ENCODE data around the gene PPP1R1B. TPM values are rescaled to one million over a fixed set of nuclear protein-coding genes. Genes with fewer than 3 reads are reported as not detected.

The PPP1R1B gene
- total and polyA plus RNA-seq, 5 donors from 2014 or later = not detected

DNA sequence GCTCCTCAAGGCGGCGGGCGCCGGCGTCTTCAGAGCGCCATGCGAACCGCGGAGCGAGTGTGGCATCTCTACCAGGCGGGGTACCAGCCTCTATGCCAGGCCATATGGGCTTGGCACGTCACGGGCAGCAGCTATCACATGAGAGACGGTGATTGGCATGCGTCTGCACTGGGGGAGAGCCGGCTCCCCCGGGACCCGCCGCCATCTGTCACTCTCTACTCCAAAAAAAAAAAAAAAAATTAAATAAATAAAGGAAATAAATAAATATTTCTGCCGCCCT lies 19.0 kb upstream of the PPP1R1B start, which contains the start of gene NEUROD2:
Gene NEUROD2 (minus strand): TSS at position 70 of the 280 bp plus-strand sequence. CDS start 1,321 bp downstream, outside the sequence.
- DNase-seq (no peak), ATAC-seq (ENCODE audit: low read depth in 2 of 2) (no peak)
- H3K27ac Mint-ChIP-seq = no peak within 1 kb of the TSS
- H3K27ac ChIP-seq (ENCODE audit: insufficient read depth, low read length, poor library complexity, severe bottlenecking) = no peak within 1 kb of the TSS
- peaks cover 0 to 2% (median 0%) of the 10 kb centered on the region in 7 donors for H3K9me3 Mint-ChIP-seq
- H3K4me1 Mint-ChIP-seq = peaks cover 0 to 31% (median 6%) of the 10 kb centered on the region in 4 donors
- peak within 1 kb of the TSS in 3 of 4 donors; percentile 26 to 79 (median 76) for H3K4me3 Mint-ChIP-seq
- H3K4me3 ChIP-seq (ENCODE audit: low read depth, low read length) = no peak within 1 kb of the TSS
- peaks cover 74% of the 10 kb centered on the region for H3K27me3 Mint-ChIP-seq
- peaks cover 41% of the 10 kb centered on the region for H3K4me1 ChIP-seq (ENCODE audit: control insufficient read depth, insufficient read depth, low read length, poor library complexity, severe bottlenecking)
- peaks cover 20% of the 10 kb centered on the region for H3K27me3 ChIP-seq (ENCODE audit: control insufficient read depth, insufficient read depth, low read length)
- H3K36me3 Mint-ChIP-seq = no peaks in the 10 kb centered on the region
- H3K36me3 ChIP-seq (ENCODE audit: control insufficient read depth, insufficient read depth, low read length) = no peaks in the 10 kb centered on the region
- H3K9me3 ChIP-seq (ENCODE audit: control insufficient read depth in 2 of 2, low read length in 2 of 2) = no peaks in the 10 kb centered on the region

DNA sequence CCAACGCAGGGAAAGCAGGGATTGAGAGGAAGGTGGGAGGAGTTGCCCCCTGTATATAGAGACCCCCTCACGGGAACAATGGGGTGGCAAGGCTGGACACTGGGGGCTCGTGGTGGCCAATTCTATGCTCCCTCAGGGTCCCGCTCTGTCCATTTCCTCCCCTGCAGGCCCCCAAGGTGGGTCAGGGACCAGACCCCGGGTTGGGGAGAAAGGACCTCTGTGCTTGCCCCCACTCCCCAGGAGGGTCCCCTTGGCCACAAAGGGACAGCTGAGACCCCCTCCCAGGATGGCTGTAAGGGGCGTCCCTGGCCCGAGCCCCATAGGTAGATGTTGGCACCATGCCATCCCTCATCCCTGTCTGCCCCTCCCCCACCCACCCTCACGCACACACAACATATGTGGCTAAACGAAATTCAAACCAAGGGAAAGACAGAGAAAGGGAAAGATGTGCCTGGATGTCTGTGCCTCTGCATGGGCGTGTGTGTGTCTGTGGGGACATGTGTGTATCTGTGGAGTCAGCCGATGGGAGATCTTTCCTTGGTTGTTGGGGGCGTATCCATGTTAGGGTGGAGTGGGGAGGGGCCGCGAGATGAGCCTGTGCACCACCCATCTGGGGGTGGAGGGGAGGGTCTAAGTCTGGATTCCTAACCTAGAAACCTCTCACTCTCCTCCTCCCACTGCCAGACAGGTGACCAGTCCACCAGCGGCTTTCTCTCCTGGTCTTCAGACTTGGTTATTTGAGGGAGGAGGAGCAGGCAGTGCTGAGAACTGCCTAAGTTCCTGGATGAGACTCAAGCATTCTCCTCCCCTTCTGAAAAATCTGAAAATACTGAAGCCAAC lies 18.4 kb upstream of the PPP1R1B start:
- H3K27ac ChIP-seq (ENCODE audit: insufficient read depth, low read length, poor library complexity, severe bottlenecking) = no peak overlapping the region
- H3K4me1 ChIP-seq (ENCODE audit: control insufficient read depth, insufficient read depth, low read length, poor library complexity, severe bottlenecking) = peaks cover 41% of the 10 kb centered on the region
- H3K4me3 ChIP-seq (ENCODE audit: low read depth, low read length) = no peak overlapping the region
- Mint-ChIP-seq H3K27ac (no peak overlapping the region), H3K27me3 (peaks cover 71% of the 10 kb centered on the region), H3K4me3 (peak overlapping the region in 2 of 4 donors; percentile 76 to 79), H3K36me3 (no peaks in the 10 kb centered on the region), H3K9me3 (peaks cover 0 to 2% (median 0%) of the 10 kb centered on the region in 7 donors), H3K4me1 (peaks cover 0 to 29% (median 6%) of the 10 kb centered on the region in 4 donors)
- ATAC-seq (ENCODE audit: low read depth in 2 of 2) (no peak), DNase-seq (no peak)
- no peaks in the 10 kb centered on the region for H3K36me3 ChIP-seq (ENCODE audit: control insufficient read depth, insufficient read depth, low read length)
- H3K9me3 ChIP-seq (ENCODE audit: control insufficient read depth in 2 of 2, low read length in 2 of 2) = no peaks in the 10 kb centered on the region
- peaks cover 14% of the 10 kb centered on the region for H3K27me3 ChIP-seq (ENCODE audit: control insufficient read depth, insufficient read depth, low read length)

DNA sequence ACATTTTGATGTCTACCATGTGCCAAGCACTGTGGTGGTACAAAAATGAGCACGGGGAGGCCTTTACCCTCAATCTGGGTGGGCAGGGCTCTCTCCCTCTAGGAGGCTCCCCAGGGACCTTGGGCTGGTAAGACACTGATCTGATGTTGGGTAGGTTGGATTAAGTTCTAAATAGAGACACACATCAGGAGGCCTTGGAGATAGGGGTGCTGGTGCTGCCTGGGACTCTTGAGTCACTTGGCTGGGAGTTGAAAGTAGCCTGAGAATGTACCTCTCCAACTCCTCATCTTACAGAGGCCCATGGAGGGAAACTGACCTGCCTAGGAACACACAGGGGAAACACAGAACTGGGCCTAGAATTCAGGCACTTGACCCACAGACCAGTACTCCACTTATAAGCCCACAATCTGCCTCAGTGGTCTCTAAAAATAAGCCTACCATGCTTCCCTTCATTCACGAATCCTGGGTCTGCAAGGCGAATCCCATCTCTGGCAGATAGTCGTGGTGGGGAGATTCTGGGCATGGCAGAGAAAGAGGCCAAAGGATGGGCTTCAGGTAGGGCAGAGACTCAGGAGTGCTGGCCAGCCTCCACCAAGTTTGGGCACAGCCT lies 17.2 kb upstream of the PPP1R1B start:
- ATAC-seq (ENCODE audit: low read depth in 2 of 2) (no peak), DNase-seq (no peak)
- H3K4me1 Mint-ChIP-seq = peaks cover 0 to 22% (median 5%) of the 10 kb centered on the region in 4 donors
- H3K27me3 Mint-ChIP-seq = peaks cover 73% of the 10 kb centered on the region
- H3K27ac ChIP-seq (ENCODE audit: insufficient read depth, low read length, poor library complexity, severe bottlenecking) = no peak overlapping the region
- no peak overlapping the region for H3K4me3 Mint-ChIP-seq
- H3K27ac Mint-ChIP-seq = no peak overlapping the region
- H3K9me3 ChIP-seq (ENCODE audit: control insufficient read depth in 2 of 2, low read length in 2 of 2) = no peaks in the 10 kb centered on the region
- peaks cover 9% of the 10 kb centered on the region for H3K27me3 ChIP-seq (ENCODE audit: control insufficient read depth, insufficient read depth, low read length)
- peaks cover 30% of the 10 kb centered on the region for H3K4me1 ChIP-seq (ENCODE audit: control insufficient read depth, insufficient read depth, low read length, poor library complexity, severe bottlenecking)
- no peak overlapping the region for H3K4me3 ChIP-seq (ENCODE audit: low read depth, low read length)
- no peaks in the 10 kb centered on the region for H3K36me3 ChIP-seq (ENCODE audit: control insufficient read depth, insufficient read depth, low read length)
- peaks cover 0 to 2% (median 0%) of the 10 kb centered on the region in 7 donors for H3K9me3 Mint-ChIP-seq
- no peaks in the 10 kb centered on the region for H3K36me3 Mint-ChIP-seq

DNA sequence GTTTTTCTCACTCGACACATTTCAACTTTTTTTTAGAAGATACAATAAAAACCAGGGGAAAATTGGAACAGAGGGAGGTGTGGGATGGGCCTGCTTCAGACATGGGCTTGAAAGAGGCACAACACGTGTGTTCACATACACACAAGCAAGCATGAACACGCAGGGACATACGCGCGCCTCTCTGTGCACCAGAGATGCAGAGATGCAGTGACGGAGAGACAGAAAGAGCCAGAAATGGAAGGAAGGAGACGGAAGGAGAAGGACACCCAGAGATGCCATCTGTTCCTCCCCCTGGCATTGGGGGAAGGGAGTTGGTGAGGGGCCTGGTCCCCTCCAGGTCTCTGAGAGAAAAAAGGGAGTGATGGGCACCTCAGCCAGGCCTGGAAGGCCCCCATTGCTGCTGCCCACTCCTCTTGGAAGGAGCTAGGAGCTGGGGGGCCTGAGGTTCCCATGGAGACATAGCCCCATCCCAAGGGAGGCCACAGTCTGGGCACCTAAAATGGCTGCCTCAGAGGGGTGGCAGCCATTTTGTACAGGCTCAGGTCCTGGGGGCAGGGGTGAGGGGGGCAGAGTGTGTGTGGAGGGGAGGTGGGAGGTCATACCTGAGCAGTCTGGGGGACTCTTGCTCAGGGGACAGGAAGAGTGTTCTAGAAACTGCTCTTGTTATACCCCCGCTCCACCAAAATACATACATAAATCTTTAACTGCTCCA lies 15.2 kb upstream of the PPP1R1B start:
- DNase-seq = no peak
- H3K4me3 Mint-ChIP-seq = peak overlapping the region in 2 of 4 donors; percentile 56 to 74
- no peak overlapping the region for H3K27ac Mint-ChIP-seq
- H3K9me3 Mint-ChIP-seq = peaks cover 0 to 2% (median 0%) of the 10 kb centered on the region in 7 donors
- H3K9me3 ChIP-seq (ENCODE audit: control insufficient read depth in 2 of 2, low read length in 2 of 2) = no peaks in the 10 kb centered on the region
- no peaks in the 10 kb centered on the region for H3K36me3 Mint-ChIP-seq
- peaks cover 11% of the 10 kb centered on the region for H3K4me1 ChIP-seq (ENCODE audit: control insufficient read depth, insufficient read depth, low read length, poor library complexity, severe bottlenecking)
- no peaks in the 10 kb centered on the region for H3K36me3 ChIP-seq (ENCODE audit: control insufficient read depth, insufficient read depth, low read length)
- H3K27me3 ChIP-seq (ENCODE audit: control insufficient read depth, insufficient read depth, low read length) = peaks cover 9% of the 10 kb centered on the region
- ATAC-seq (ENCODE audit: low read depth in 2 of 2) = no peak
- no peak overlapping the region for H3K4me3 ChIP-seq (ENCODE audit: low read depth, low read length)
- H3K4me1 Mint-ChIP-seq = peaks cover 0 to 11% (median under 1%) of the 10 kb centered on the region in 4 donors
- H3K27ac ChIP-seq (ENCODE audit: insufficient read depth, low read length, poor library complexity, severe bottlenecking) = no peak overlapping the region
- H3K27me3 Mint-ChIP-seq = peaks cover 75% of the 10 kb centered on the region

DNA sequence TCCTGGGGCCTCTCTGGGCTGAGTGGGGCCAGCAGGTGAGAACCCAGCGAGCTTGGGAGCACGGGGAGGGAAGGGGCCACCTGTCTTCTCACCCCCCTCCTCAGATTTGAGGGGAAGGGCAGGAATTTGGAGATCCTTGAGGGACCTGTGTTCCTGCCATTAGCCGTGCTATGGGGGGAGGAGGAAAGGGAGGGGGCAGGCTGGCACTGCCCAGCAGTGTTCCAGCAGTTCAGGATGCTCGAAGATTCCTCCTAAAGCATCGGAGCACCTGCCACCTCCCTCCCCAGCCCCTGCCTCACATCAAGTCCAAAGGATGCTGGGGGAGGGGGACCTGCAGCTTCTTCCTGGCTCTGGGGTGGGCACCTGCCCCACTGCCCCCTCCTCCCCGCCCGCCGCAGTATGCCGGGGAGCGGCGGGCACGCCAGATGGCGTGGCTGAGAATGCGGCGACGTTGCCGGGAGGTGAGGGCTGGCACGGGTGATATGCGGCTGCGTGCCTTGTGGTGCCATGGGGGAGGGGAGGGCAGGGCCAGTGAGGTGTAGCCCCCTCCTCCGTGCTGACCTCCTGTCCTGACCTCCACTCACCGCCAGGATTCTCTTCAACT lies 14.4 kb upstream of the PPP1R1B start:
- H3K4me1 Mint-ChIP-seq = peaks cover 0 to 9% (median under 1%) of the 10 kb centered on the region in 4 donors
- Histone ChIP-seq H3K36me3 (ENCODE audit: control insufficient read depth, insufficient read depth, low read length) (no peaks in the 10 kb centered on the region), H3K27me3 (ENCODE audit: control insufficient read depth, insufficient read depth, low read length) (peaks cover 9% of the 10 kb centered on the region), H3K4me1 (ENCODE audit: control insufficient read depth, insufficient read depth, low read length, poor library complexity, severe bottlenecking) (peaks cover 5% of the 10 kb centered on the region), H3K9me3 (ENCODE audit: control insufficient read depth in 2 of 2, low read length in 2 of 2) (no peaks in the 10 kb centered on the region), H3K27ac (ENCODE audit: insufficient read depth, low read length, poor library complexity, severe bottlenecking) (no peak overlapping the region), H3K4me3 (ENCODE audit: low read depth, low read length) (no peak overlapping the region)
- peaks cover 0 to 2% (median 0%) of the 10 kb centered on the region in 7 donors for H3K9me3 Mint-ChIP-seq
- H3K27me3 Mint-ChIP-seq = peaks cover 73% of the 10 kb centered on the region
- H3K4me3 Mint-ChIP-seq = peak overlapping the region in 1 of 4 donors; percentile 58
- H3K27ac Mint-ChIP-seq = no peak overlapping the region
- DNase-seq (no peak), ATAC-seq (ENCODE audit: low read depth in 2 of 2) (no peak)
- H3K36me3 Mint-ChIP-seq = no peaks in the 10 kb centered on the region

DNA sequence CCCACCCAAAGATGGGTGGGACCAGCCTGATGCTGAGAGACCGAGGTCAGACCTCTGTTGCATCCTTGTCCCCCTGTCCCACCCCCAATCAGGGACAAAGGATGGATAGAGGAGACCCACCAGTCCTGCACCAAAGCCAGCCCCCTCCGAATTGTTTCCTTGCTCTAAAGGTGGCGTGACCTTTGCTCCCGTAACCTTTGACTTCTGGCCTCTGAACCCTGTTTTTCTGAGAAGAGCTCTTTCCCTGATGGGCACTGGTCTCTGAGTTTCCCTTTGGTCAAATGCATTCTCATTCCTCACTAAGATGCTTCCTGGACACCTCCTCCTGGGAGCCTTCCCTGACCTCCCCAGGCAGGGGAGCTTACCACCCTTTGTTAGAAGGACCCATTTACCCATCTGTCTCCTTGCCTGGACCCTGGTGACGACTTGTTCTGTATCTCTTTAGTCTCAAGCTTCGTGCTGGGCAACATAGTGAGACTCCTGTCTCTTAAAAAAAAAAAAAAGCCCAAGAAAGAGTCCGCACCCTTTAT lies 13.8 kb upstream of the PPP1R1B start:
- no peaks in the 10 kb centered on the region for H3K36me3 Mint-ChIP-seq
- H3K9me3 Mint-ChIP-seq = peaks cover 0 to 2% (median 0%) of the 10 kb centered on the region in 7 donors
- peaks cover 0 to 6% (median under 1%) of the 10 kb centered on the region in 4 donors for H3K4me1 Mint-ChIP-seq
- no peak overlapping the region for H3K27ac Mint-ChIP-seq
- no peak for DNase-seq
- no peak for ATAC-seq (ENCODE audit: low read depth in 2 of 2)
- Histone ChIP-seq H3K4me3 (ENCODE audit: low read depth, low read length) (no peak overlapping the region), H3K27me3 (ENCODE audit: control insufficient read depth, insufficient read depth, low read length) (peaks cover 9% of the 10 kb centered on the region), H3K9me3 (ENCODE audit: control insufficient read depth in 2 of 2, low read length in 2 of 2) (no peaks in the 10 kb centered on the region), H3K36me3 (ENCODE audit: control insufficient read depth, insufficient read depth, low read length) (no peaks in the 10 kb centered on the region), H3K4me1 (ENCODE audit: control insufficient read depth, insufficient read depth, low read length, poor library complexity, severe bottlenecking) (peaks cover 4% of the 10 kb centered on the region), H3K27ac (ENCODE audit: insufficient read depth, low read length, poor library complexity, severe bottlenecking) (no peak overlapping the region)
- peaks cover 68% of the 10 kb centered on the region for H3K27me3 Mint-ChIP-seq
- peak overlapping the region in 1 of 4 donors; percentile 58 for H3K4me3 Mint-ChIP-seq

DNA sequence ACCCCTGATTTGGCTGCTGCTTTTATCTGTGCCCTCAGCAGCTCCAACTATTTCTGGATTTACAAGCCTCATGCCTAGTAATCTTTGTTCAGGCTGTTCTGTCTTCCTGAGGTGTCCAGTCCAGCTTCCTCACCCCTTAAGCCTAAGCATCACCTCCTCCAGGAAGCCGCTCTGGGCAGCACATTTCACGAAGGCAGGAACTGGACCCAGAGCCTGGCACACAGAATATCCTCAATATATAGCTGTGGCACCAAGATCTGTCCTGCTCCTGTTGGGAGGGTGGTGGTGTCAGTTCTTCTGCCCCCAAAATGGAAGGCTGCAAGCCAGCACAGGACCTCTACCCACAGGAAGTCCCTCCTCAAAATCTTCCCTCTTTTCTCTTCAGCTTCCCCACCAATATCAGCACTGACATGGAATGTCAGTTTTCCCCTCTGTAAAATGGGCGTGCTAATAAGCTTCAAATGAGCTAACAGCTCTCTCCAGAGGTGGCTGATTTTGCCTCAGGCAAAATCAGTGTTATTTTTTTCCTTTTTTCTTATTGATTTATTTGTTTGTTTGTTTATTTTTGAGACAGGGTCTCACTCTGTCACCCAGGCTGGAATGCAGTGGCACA lies 12.1 kb upstream of the PPP1R1B start:
- Mint-ChIP-seq H3K4me1 (peaks cover 0 to 9% (median 2%) of the 10 kb centered on the region in 4 donors), H3K4me3 (peak overlapping the region in 1 of 4 donors; percentile 64), H3K27me3 (peaks cover 59% of the 10 kb centered on the region), H3K27ac (no peak overlapping the region), H3K9me3 (no peaks in the 10 kb centered on the region), H3K36me3 (no peaks in the 10 kb centered on the region)
- ATAC-seq (ENCODE audit: low read depth in 2 of 2) (no peak), DNase-seq (no peak)
- H3K4me3 ChIP-seq (ENCODE audit: low read depth, low read length) = no peak overlapping the region
- no peak overlapping the region for H3K27ac ChIP-seq (ENCODE audit: insufficient read depth, low read length, poor library complexity, severe bottlenecking)
- H3K4me1 ChIP-seq (ENCODE audit: control insufficient read depth, insufficient read depth, low read length, poor library complexity, severe bottlenecking) = peaks cover 13% of the 10 kb centered on the region
- no peaks in the 10 kb centered on the region for H3K36me3 ChIP-seq (ENCODE audit: control insufficient read depth, insufficient read depth, low read length)
- H3K27me3 ChIP-seq (ENCODE audit: control insufficient read depth, insufficient read depth, low read length) = no peaks in the 10 kb centered on the region
- H3K9me3 ChIP-seq (ENCODE audit: control insufficient read depth in 2 of 2, low read length in 2 of 2) = no peaks in the 10 kb centered on the region

All from CD4-positive, CD25-positive, alpha-beta regulatory T cell (primary cell).